H1 (cell line): ENCODE results near the gene ZNF555. TPM values are rescaled to one million over a fixed set of nuclear protein-coding genes. Genes with fewer than 3 reads are reported as not detected.

Experiments used
- CTCF ChIA-PET: fragments of 300-600 bp; sonication (Branson Sonifier 250); formaldehyde crosslinking; loops from one replicate; lab custom pipeline; 2021; ENCODE audit not compliant: partially characterized antibody; lab: Charles Lee
- POLR2A ChIA-PET: fragments of 300-600 bp; sonication (Branson Sonifier 250); formaldehyde crosslinking; loops from one replicate; lab custom pipeline; 2021; ENCODE audit warnings: inconsistent platforms; ENCODE audit not compliant: partially characterized antibody; lab: Charles Lee
- DNase-seq, 2 experiments: peaks; one replicate each; pipeline versions ENCODE4 v3.0.0 to v3.0.0-alpha.2; 2010 to 2022; ENCODE audit warnings: low spot score in 2 of 2, low read depth in 1 of 2, mixed read lengths in 1 of 2
- FAIRE-seq: peaks from 2 replicates; lab custom pipeline; 2011; peaks lifted over from hg19 to GRCh38; lab: Jason Lieb, UNC
- H2AFZ ChIP-seq: 2 replicates; pipeline ENCODE4 v1.8.1; 2012; ENCODE audit warnings: low read length, inconsistent platforms
- H2AK5ac ChIP-seq: 2 replicates; pipeline ENCODE4 v1.6.1; 2013; ENCODE audit warnings: low read depth, low read length
- H2BK120ac ChIP-seq: replicated peaks from 2 replicates; pipeline ENCODE3; 2013; ENCODE audit warnings: low read depth, low read length, inconsistent platforms
- H2BK12ac ChIP-seq: 2 replicates; pipeline ENCODE4 v1.6.1; 2013; ENCODE audit warnings: low read depth, low read length
- H2BK15ac ChIP-seq: 2 replicates; pipeline ENCODE4 v1.6.1; 2013; ENCODE audit warnings: low read length
- H2BK20ac ChIP-seq: 2 replicates; pipeline ENCODE4 v1.6.1; 2013; ENCODE audit warnings: low read length
- H2BK5ac ChIP-seq: 2 replicates; pipeline ENCODE4 v1.6.1; 2013; ENCODE audit warnings: low read depth, low read length
- H3K14ac ChIP-seq: 2 replicates; pipeline ENCODE4 v1.6.1; 2013; ENCODE audit warnings: inconsistent platforms; ENCODE audit not compliant: insufficient read length
- H3K18ac ChIP-seq: 2 replicates; pipeline ENCODE4 v1.6.1; 2013; ENCODE audit warnings: low read length; ENCODE audit errors: extremely low read depth
- H3K23ac ChIP-seq: 2 replicates; pipeline ENCODE4 v1.6.1; 2013; ENCODE audit warnings: inconsistent platforms; ENCODE audit not compliant: insufficient read length
- H3K23me2 ChIP-seq: 2 replicates; pipeline ENCODE4 v1.6.1; 2013; ENCODE audit warnings: low read depth, low read length
- H3K27ac ChIP-seq: 2 replicates; pipeline ENCODE4 v1.6.1; 2011; ENCODE audit warnings: low read depth, low read length, inconsistent platforms
- H3K27me3 ChIP-seq, 4 experiments: replicated peaks in 1 of 4; 1 replicate in 1 of 4; 2 replicates in 3 of 4; pipeline versions ENCODE4 v1.6.1 to v1.8.1; 2011 to 2013; ENCODE audit warnings: low read length in 3 of 4, mild to moderate bottlenecking in 3 of 4, inconsistent platforms in 2 of 4, mixed read lengths in 2 of 4, moderate library complexity in 1 of 4; ENCODE audit not compliant: control insufficient read depth in 3 of 4, insufficient read depth in 3 of 4; ENCODE audit errors: extremely low read depth in 1 of 4
- H3K36me3 ChIP-seq, 4 experiments: 2 replicates each; pipeline versions ENCODE4 v1.6.1 to v1.8.1; 2011 to 2013; ENCODE audit warnings: mild to moderate bottlenecking in 4 of 4, low read length in 3 of 4, moderate library complexity in 2 of 4, control low read depth in 1 of 4, inconsistent platforms in 1 of 4; ENCODE audit not compliant: insufficient read depth in 4 of 4, control insufficient read depth in 2 of 4
- H3K4ac ChIP-seq: replicated peaks from 2 replicates; pipeline ENCODE3; 2013; ENCODE audit warnings: low read length, low read depth, mixed read lengths, inconsistent platforms; ENCODE audit not compliant: insufficient read length
- H3K4me1 ChIP-seq, 4 experiments: replicated peaks in 1 of 4; 1 replicate in 1 of 4; 2 replicates in 3 of 4; pipeline versions ENCODE4 v1.6.1 to v1.8.1; 2011 to 2013; ENCODE audit warnings: low read length in 3 of 4, inconsistent platforms in 2 of 4, mixed read lengths in 1 of 4; ENCODE audit not compliant: insufficient read depth in 4 of 4, control insufficient read depth in 3 of 4
- H3K4me2 ChIP-seq, 2 experiments: 2 replicates each; pipeline versions ENCODE4 v1.6.1 to v1.8.1; 2011 to 2013; ENCODE audit warnings: low read depth in 2 of 2, low read length in 2 of 2, control low read depth in 1 of 2, inconsistent platforms in 1 of 2, mild to moderate bottlenecking in 1 of 2; ENCODE audit not compliant: insufficient read depth in 1 of 2
- H3K4me3 ChIP-seq, 4 experiments: fragments of 200-600, 300-600 bp in 1 of 4; sonication (generic), shearing (Covaris generic), sonication (Bioruptor Twin) in 1 of 4; 2 replicates each; pipeline versions ENCODE4 v1.5.1 to v1.8.1; 2011 to 2016; ENCODE audit warnings: low read length in 4 of 4, low read depth in 3 of 4, control low read depth in 2 of 4, inconsistent platforms in 2 of 4, mild to moderate bottlenecking in 2 of 4, mixed read lengths in 1 of 4, moderate library complexity in 1 of 4; ENCODE audit not compliant: insufficient read depth in 2 of 4; ENCODE audit errors: extremely low read depth in 1 of 4
- H3K56ac ChIP-seq: replicated peaks from 2 replicates; pipeline ENCODE3; 2013; ENCODE audit warnings: low read depth, mild to moderate bottlenecking, mixed read lengths, low read length, inconsistent platforms; ENCODE audit not compliant: insufficient read length
- H3K79me1 ChIP-seq: 2 replicates; pipeline ENCODE4 v1.6.1; 2013; ENCODE audit warnings: low read depth, low read length, control low read depth
- H3K79me2 ChIP-seq, 2 experiments: 2 replicates each; pipeline versions ENCODE4 v1.6.1 to v1.8.1; 2012 to 2013; ENCODE audit warnings: low read length in 2 of 2, mild to moderate bottlenecking in 2 of 2, inconsistent platforms in 1 of 2; ENCODE audit not compliant: insufficient read depth in 2 of 2, control insufficient read depth in 1 of 2
- H3K9ac ChIP-seq, 4 experiments: replicated peaks in 1 of 4; 1 replicate in 1 of 4; 2 replicates in 3 of 4; pipeline versions ENCODE4 v1.6.1 to v1.8.1; 2011 to 2013; ENCODE audit warnings: low read depth in 3 of 4, low read length in 3 of 4, control low read depth in 2 of 4, mild to moderate bottlenecking in 2 of 4, moderate library complexity in 2 of 4, inconsistent platforms in 1 of 4; ENCODE audit errors: extremely low read depth in 1 of 4
- H3K9me3 ChIP-seq, 2 experiments: 2 replicates each; pipeline versions ENCODE4 v1.6.1 to v1.8.1; 2012 to 2013; ENCODE audit warnings: mild to moderate bottlenecking in 2 of 2, moderate library complexity in 2 of 2, control low read depth in 1 of 2, inconsistent platforms in 1 of 2, low read depth in 1 of 2, low read length in 1 of 2, mixed read lengths in 1 of 2; ENCODE audit not compliant: insufficient read depth in 2 of 2
- H4K20me1 ChIP-seq, 2 experiments: replicated peaks in 1 of 2; 2 replicates each; pipeline versions ENCODE3 to v1.8.1; 2011 to 2013; ENCODE audit warnings: inconsistent platforms in 2 of 2, low read length in 2 of 2, mild to moderate bottlenecking in 1 of 2; ENCODE audit not compliant: insufficient read depth in 2 of 2, control insufficient read depth in 1 of 2
- H4K5ac ChIP-seq: 2 replicates; pipeline ENCODE4 v1.6.1; 2013; ENCODE audit warnings: low read length, low read depth, mixed read lengths, inconsistent platforms; ENCODE audit not compliant: insufficient read length
- H4K8ac ChIP-seq: 2 replicates; pipeline ENCODE4 v1.8.0; 2013; ENCODE audit warnings: mild to moderate bottlenecking, moderate library complexity, low read length, inconsistent platforms; ENCODE audit not compliant: insufficient read depth; ENCODE audit errors: extremely low read depth
- H4K91ac ChIP-seq: replicated peaks from 2 replicates; pipeline ENCODE3; 2013; ENCODE audit warnings: low read length, mixed read lengths, inconsistent platforms; ENCODE audit not compliant: insufficient read length
- ASH2L ChIP-seq: fragments of 200-600, 300-600 bp; sonication (generic); IDR thresholded peaks from one replicate; pipeline ENCODE4 v1.7.1; 2017; ENCODE audit warnings: low read length
- ATF3 ChIP-seq: IDR thresholded peaks from 2 replicates; pipeline ENCODE4 v1.6.1; 2011; ENCODE audit warnings: low read depth, mild to moderate bottlenecking, low read length; ENCODE audit not compliant: insufficient read depth
- CHD1 ChIP-seq: IDR thresholded peaks from 2 replicates; pipeline ENCODE4 v1.6.1; 2012; ENCODE audit warnings: low read depth, low read length, improper control_type of control experiment
- EGR1 ChIP-seq: IDR thresholded peaks from 2 replicates; pipeline ENCODE4 v1.6.1; 2011; ENCODE audit warnings: low read depth, low read length, borderline replicate concordance
- GABPA ChIP-seq: IDR thresholded peaks from 2 replicates; pipeline ENCODE4 v1.6.1; 2011; ENCODE audit warnings: mild to moderate bottlenecking, low read length, moderate library complexity, borderline replicate concordance; ENCODE audit not compliant: insufficient read depth
- HDAC2 ChIP-seq, 2 experiments: fragments of 300-600 bp in 1 of 2; sonication (generic) in 1 of 2; IDR thresholded peaks; 2 replicates each; pipeline ENCODE4 v1.6.1; 2011 to 2012; ENCODE audit warnings: low read depth in 2 of 2, low read length in 2 of 2, mild to moderate bottlenecking in 2 of 2, moderate library complexity in 2 of 2, borderline replicate concordance in 1 of 2, inconsistent platforms in 1 of 2
- KDM1A ChIP-seq: fragments of 200-600, 300-600 bp; sonication (generic); IDR thresholded peaks from 2 replicates; pipeline ENCODE4 v1.7.1; 2016; ENCODE audit warnings: mild to moderate bottlenecking, low read length, borderline replicate concordance
- MAFK ChIP-seq: IDR thresholded peaks from 2 replicates; pipeline ENCODE4 v1.6.1; 2012; ENCODE audit warnings: low read depth, mild to moderate bottlenecking, improper control_type of control experiment, low read length
- POLR2A ChIP-seq, 2 experiments: IDR thresholded peaks; 1 replicate in 1 of 2; 2 replicates in 1 of 2; pipeline ENCODE4 v1.6.1; 2011; ENCODE audit warnings: low read depth in 2 of 2, low read length in 2 of 2, mild to moderate bottlenecking in 2 of 2; ENCODE audit errors: control extremely low read depth in 1 of 2
- POU5F1 ChIP-seq: IDR thresholded peaks from 2 replicates; pipeline ENCODE4 v1.6.1; 2011; ENCODE audit warnings: low read depth, mild to moderate bottlenecking, low read length, moderate library complexity
- RFX5 ChIP-seq: IDR thresholded peaks from 2 replicates; pipeline ENCODE4 v1.6.1; 2011; ENCODE audit warnings: low read depth, low read length, improper control_type of control experiment, borderline replicate concordance
- RNF2 ChIP-seq: fragments of 200-900, 300-1000 bp; sonication (generic); IDR thresholded peaks from 2 replicates; pipeline ENCODE4 v1.7.1; 2016; ENCODE audit warnings: borderline replicate concordance, low read depth, mild to moderate bottlenecking, antibody characterized with exemption, low read length; ENCODE audit not compliant: poor library complexity, severe bottlenecking; ENCODE audit errors: missing control alignments
- WGBS, 2 experiments: shearing (Covaris generic) in 1 of 2; methylation state at CpG; one replicate each; pipeline versions ENCODE4 v1.1.6 to v1.1.7; 2013 to 2015; ENCODE audit warnings: low lambda C conversion rate in 2 of 2, mixed read lengths in 2 of 2, inconsistent platforms in 1 of 2, low coverage in 1 of 2, missing lambda C conversion rate in 1 of 2; ENCODE audit not compliant: insufficient replicate concordance in 2 of 2, insufficient coverage in 1 of 2, insufficient read length in 1 of 2; ENCODE audit errors: extremely low coverage in 1 of 2, missing lambda C conversion rate in 1 of 2; 5-methylcytosine and 5-hydroxymethylcytosine counted together
- polyA plus RNA-seq, 7 experiments: library from polyadenylated mRNA; depleted of rRNA in 3 of 7; stranded (reverse) in 5 of 7; unstranded in 2 of 7; fragments of >200 nt in 5 of 7; fragments of 200-250 nt in 2 of 7; gene quantifications; 1 replicate in 5 of 7; 2 replicates in 1 of 7; 4 replicates in 1 of 7; pipeline versions ENCODE4 v1.2.1 to v1.2.3, GENCODE V29; 2011 to 2013; ENCODE audit warnings: missing spikeins in 2 of 7, mixed read lengths in 2 of 7
- total RNA-seq: library from RNA; stranded (reverse); fragmentation: NEBNext Ultra II Directional; extraction: Animal tissue kit (Norgen Biotek cat#: 25700); gene quantifications from 2 replicates; pipeline ENCODE4 v1.2.1, GENCODE V29; 2021

ZNF555 gene
- total and polyA plus RNA-seq, 2 of the 8 experiments (the other 6 are each of a cell fraction or from before 2014, with no cell fraction given): 1.6 to 5.7 TPM

- no peak overlapping the region for H4K5ac ChIP-seq
- H2BK20ac ChIP-seq: no peak overlapping the region
- peak overlapping the region; percentile 3; the same call in 1 of the 2 replicates for H4K8ac ChIP-seq
- no peak overlapping the region for H2BK5ac ChIP-seq
- no peak overlapping the region for H3K14ac ChIP-seq
- H3K9ac ChIP-seq: no peak overlapping the region
- H3K79me1 ChIP-seq: peaks cover 11% of the 10 kb centered on the region
- no peak overlapping the region for H3K23ac ChIP-seq
- no peak overlapping the region for H4K91ac ChIP-seq
- no peak overlapping the region for H2BK15ac ChIP-seq
- H3K4ac ChIP-seq: no peak overlapping the region
- H3K27me3 ChIP-seq: no peaks in the 10 kb centered on the region; a peak in 1 of 7 replicates
- no peak overlapping the region for H2BK12ac ChIP-seq
- H2AFZ ChIP-seq: no peak overlapping the region
- no peak overlapping the region for H3K4me3 ChIP-seq
- no peak overlapping the region for H3K4me2 ChIP-seq
- H3K18ac ChIP-seq: no peak overlapping the region
- H2AK5ac ChIP-seq: no peak overlapping the region
- H3K79me2 ChIP-seq: no peaks in the 10 kb centered on the region
- 95% methylated on average over 31 of the region's 41 CpGs; no CpG with 5 or more reads in 1 of the 2 experiments for WGBS, 2 experiments
- no peak overlapping the region for H2BK120ac ChIP-seq
- H3K27ac ChIP-seq: no peak overlapping the region
- H3K56ac ChIP-seq: no peak overlapping the region
- CTCF ChIA-PET: no interaction called here
- no peak for DNase-seq
- no peaks in the 10 kb centered on the region for H3K9me3 ChIP-seq
- H3K23me2 ChIP-seq: peaks cover 7% of the 10 kb centered on the region; the same call in 1 of the 2 replicates
- peaks cover 10 to 32% of the 10 kb centered on the region in 2 experiments for H4K20me1 ChIP-seq
- H3K36me3 ChIP-seq: peaks cover 18 to 68% (median 53%) of the 10 kb centered on the region in 4 experiments
- no peak for FAIRE-seq
- H3K4me1 ChIP-seq: no peaks in the 10 kb centered on the region; a peak in 2 of 7 replicates
- POLR2A ChIA-PET: interaction anchor here (0.7 to 1.4 kb wide), 2 partner anchors 8 to 11 kb away, joined by 3 to 6 read pairs; no protein-coding TSS in a partner anchor
- TF ChIP-seq RFX5: no peak
- no peak for TF ChIP-seq KDM1A
- TF ChIP-seq MAFK: no peak
- TF ChIP-seq HDAC2 (IDR thresholded peaks at IDR 0.05; ENCODE audit: borderline replicate concordance in 1 of 2, low read depth in 2 of 2, low read length in 2 of 2): no peak
- no peak for TF ChIP-seq POLR2A (IDR thresholded peaks at IDR 0.05; ENCODE audit: control extremely low read depth in 1 of 2, low read depth in 2 of 2, low read length in 2 of 2)
- no peak for TF ChIP-seq CHD1
- no peak for TF ChIP-seq GABPA
- no peak for TF ChIP-seq ASH2L
- no peak for TF ChIP-seq EGR1
- TF ChIP-seq ATF3: no peak
- TF ChIP-seq POU5F1: no peak
- TF ChIP-seq RNF2: no peak
Measured at GRCh38 chr19:2799273-2800020, 41.8 kb upstream of the ZNF555 start.
